ENCODE results near the gene FBXW4. TPM values are rescaled to one million over a fixed set of nuclear protein-coding genes. Genes with fewer than 3 reads are reported as not detected.

Gene FBXW4
- polyA plus RNA-seq, 1 donor from 2014 or later = 7.7 TPM

DNA sequence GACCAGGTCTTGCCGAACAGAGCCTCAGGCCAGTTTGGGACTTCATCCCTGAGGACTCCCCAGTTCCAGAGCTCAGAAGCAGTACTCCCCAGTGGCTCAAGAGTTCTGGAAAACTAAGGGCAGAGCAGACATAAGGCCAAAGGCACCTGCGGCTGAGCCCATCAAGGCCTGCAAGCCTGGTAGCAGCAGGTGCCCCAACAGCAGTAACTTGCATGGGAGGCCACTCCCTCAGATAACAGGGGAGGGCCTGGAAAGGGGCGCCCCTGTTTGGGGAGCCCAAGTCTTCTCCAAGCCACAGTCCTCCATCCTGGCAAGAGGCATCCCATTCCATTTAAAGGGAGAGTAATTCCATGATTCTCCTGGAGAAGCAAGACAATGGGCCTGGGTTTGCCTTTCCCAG lies 119.9 kb downstream of the FBXW4 start:
- no peak overlapping the region for H3K4me3 ChIP-seq (ENCODE audit: low read length)
- H3K4me2 ChIP-seq (ENCODE audit: low read length) = no peak overlapping the region
- no peaks in the 10 kb centered on the region for H4K20me1 ChIP-seq (ENCODE audit: insufficient read depth)
- no peaks in the 10 kb centered on the region for H3F3A ChIP-seq (ENCODE audit: insufficient read depth, low read length, poor library complexity, severe bottlenecking)
- no peaks in the 10 kb centered on the region for H3K9me3 ChIP-seq (ENCODE audit: low read length)
- no peaks in the 10 kb centered on the region for H3K36me3 ChIP-seq (ENCODE audit: insufficient read depth, low read length)
- H3K9ac ChIP-seq (ENCODE audit: low read length) = no peak overlapping the region
- H3K27ac ChIP-seq (ENCODE audit: low read length) = no peak overlapping the region
- H3K27me3 ChIP-seq (ENCODE audit: insufficient read depth, low read depth, low read length) = peaks cover 4% of the 10 kb centered on the region
- no peaks in the 10 kb centered on the region for H3K79me2 ChIP-seq (replicated peaks; ENCODE audit: insufficient read depth, low read length)
- no peak for TF ChIP-seq SMC3 (conservative IDR thresholded peaks at IDR 0.05; ENCODE audit: poor library complexity)
- no peak for TF ChIP-seq MXI1 (conservative IDR thresholded peaks at IDR 0.05; ENCODE audit: poor library complexity, severe bottlenecking)
- no peak overlapping the region for H2AFZ ChIP-seq (ENCODE audit: low read depth, low read length)
- H3K9me2 ChIP-seq (ENCODE audit: insufficient read depth, low read length) = no peaks in the 10 kb centered on the region

DNA sequence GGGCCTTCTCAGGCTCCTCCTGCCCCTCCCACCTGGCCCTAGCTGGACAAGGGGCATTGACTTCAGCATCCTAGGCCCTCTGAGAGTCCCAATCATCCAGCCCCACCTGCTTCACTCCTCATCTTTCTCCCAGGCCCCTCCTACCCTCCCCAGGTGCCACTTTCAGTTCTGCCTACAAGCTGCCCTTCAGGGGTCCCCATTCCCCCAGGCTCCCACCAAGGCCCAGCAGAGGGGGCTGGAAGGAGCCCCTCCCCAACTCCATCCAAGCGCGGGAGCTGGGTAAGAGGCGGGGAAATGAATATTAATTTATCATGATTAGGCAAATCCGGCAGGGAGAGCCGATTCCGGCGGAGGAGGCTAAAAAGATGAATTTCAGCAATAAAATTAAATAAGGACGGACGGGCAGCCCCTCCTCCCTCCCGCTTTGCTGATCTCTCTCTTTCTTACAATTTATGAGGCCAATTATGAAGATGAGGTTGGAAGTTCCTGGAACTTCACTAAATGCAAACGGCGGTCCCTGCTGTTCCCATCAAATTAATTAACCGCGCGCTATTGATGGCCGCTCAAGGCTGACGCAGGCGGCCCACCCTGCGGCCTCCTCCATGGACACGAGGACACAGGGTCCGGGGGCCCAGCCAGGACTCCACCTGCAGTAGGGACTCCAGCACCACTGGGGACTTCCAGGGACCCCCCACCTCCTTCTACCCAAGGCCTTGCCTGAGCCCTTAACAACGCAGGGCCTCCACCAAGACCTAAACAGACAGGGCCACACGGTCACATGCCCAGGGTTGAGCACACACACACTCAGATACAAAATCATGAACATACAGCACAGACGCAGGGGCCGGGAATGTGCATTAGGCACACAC lies 120.9 kb downstream of the FBXW4 start:
- TF ChIP-seq MXI1 (conservative IDR thresholded peaks at IDR 0.05; ENCODE audit: poor library complexity, severe bottlenecking) (no peak), SMC3 (conservative IDR thresholded peaks at IDR 0.05; ENCODE audit: poor library complexity) (no peak), EZH2 (IDR thresholded peaks at IDR 0.05; ENCODE audit: borderline replicate concordance, insufficient read depth, low read length, poor library complexity, severe bottlenecking) (no peak), POLR2AphosphoS5 (IDR thresholded peaks at IDR 0.05) (no peak), EP300 (conservative IDR thresholded peaks at IDR 0.05; ENCODE audit: poor library complexity, severe bottlenecking) (no peak), RAD21 (conservative IDR thresholded peaks at IDR 0.05) (no peak), TAF1 (IDR thresholded peaks at IDR 0.05; ENCODE audit: low read depth) (no peak)
- TF ChIP-seq, protein P1, sequence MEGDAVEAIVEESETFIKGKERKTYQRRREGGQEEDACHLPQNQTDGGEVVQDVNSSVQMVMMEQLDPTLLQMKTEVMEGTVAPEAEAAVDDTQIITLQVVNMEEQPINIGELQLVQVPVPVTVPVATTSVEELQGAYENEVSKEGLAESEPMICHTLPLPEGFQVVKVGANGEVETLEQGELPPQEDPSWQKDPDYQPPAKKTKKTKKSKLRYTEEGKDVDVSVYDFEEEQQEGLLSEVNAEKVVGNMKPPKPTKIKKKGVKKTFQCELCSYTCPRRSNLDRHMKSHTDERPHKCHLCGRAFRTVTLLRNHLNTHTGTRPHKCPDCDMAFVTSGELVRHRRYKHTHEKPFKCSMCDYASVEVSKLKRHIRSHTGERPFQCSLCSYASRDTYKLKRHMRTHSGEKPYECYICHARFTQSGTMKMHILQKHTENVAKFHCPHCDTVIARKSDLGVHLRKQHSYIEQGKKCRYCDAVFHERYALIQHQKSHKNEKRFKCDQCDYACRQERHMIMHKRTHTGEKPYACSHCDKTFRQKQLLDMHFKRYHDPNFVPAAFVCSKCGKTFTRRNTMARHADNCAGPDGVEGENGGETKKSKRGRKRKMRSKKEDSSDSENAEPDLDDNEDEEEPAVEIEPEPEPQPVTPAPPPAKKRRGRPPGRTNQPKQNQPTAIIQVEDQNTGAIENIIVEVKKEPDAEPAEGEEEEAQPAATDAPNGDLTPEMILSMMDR (IDR thresholded peaks at IDR 0.05; ENCODE audit: poor library complexity, severe bottlenecking) = no peak
- TF ChIP-seq, protein P2, sequence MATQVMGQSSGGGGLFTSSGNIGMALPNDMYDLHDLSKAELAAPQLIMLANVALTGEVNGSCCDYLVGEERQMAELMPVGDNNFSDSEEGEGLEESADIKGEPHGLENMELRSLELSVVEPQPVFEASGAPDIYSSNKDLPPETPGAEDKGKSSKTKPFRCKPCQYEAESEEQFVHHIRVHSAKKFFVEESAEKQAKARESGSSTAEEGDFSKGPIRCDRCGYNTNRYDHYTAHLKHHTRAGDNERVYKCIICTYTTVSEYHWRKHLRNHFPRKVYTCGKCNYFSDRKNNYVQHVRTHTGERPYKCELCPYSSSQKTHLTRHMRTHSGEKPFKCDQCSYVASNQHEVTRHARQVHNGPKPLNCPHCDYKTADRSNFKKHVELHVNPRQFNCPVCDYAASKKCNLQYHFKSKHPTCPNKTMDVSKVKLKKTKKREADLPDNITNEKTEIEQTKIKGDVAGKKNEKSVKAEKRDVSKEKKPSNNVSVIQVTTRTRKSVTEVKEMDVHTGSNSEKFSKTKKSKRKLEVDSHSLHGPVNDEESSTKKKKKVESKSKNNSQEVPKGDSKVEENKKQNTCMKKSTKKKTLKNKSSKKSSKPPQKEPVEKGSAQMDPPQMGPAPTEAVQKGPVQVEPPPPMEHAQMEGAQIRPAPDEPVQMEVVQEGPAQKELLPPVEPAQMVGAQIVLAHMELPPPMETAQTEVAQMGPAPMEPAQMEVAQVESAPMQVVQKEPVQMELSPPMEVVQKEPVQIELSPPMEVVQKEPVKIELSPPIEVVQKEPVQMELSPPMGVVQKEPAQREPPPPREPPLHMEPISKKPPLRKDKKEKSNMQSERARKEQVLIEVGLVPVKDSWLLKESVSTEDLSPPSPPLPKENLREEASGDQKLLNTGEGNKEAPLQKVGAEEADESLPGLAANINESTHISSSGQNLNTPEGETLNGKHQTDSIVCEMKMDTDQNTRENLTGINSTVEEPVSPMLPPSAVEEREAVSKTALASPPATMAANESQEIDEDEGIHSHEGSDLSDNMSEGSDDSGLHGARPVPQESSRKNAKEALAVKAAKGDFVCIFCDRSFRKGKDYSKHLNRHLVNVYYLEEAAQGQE (IDR thresholded peaks at IDR 0.05; ENCODE audit: borderline replicate concordance) = no peak
- no peak overlapping the region for H3K4me3 ChIP-seq (ENCODE audit: low read length)
- H3K9me3 ChIP-seq (ENCODE audit: low read length) = no peaks in the 10 kb centered on the region
- no peak overlapping the region for H3K4me2 ChIP-seq (ENCODE audit: low read length)
- no peaks in the 10 kb centered on the region for H3K9me2 ChIP-seq (ENCODE audit: insufficient read depth, low read length)
- H3K27ac ChIP-seq (ENCODE audit: low read length) = no peak overlapping the region
- no peaks in the 10 kb centered on the region for H3F3A ChIP-seq (ENCODE audit: insufficient read depth, low read length, poor library complexity, severe bottlenecking)
- no peaks in the 10 kb centered on the region for H4K20me1 ChIP-seq (ENCODE audit: insufficient read depth)
- no peaks in the 10 kb centered on the region for H3K36me3 ChIP-seq (ENCODE audit: insufficient read depth, low read length)
- no peaks in the 10 kb centered on the region for H3K79me2 ChIP-seq (replicated peaks; ENCODE audit: insufficient read depth, low read length)
- H3K27me3 ChIP-seq (ENCODE audit: insufficient read depth, low read depth, low read length) = peaks cover 13% of the 10 kb centered on the region
- H2AFZ ChIP-seq (ENCODE audit: low read depth, low read length) = no peak overlapping the region
- H3K9ac ChIP-seq (ENCODE audit: low read length) = no peak overlapping the region
